Fibroblast of lung (primary cell): ENCODE results near the gene MAP4K4. TPM values are rescaled to one million over a fixed set of nuclear protein-coding genes. Genes with fewer than 3 reads are reported as not detected.
A peak's percentile ranks its signal among the peaks of the same experiment; 100 is the strongest.
"Not testable (repeated sequence)": the region's sequence is repeated elsewhere in the genome, so short reads cannot be mapped to it uniquely, and the experiment has no call there.

Experiments
- DNase-seq, 2 donors: peaks; one replicate each; pipeline versions ENCODE4 v3.0.0 to v3.0.0-alpha.2; 2010; ENCODE audit warnings: low read depth in 2 of 2
- H2AFZ ChIP-seq: 2 replicates; pipeline ENCODE4 v1.5.1; 2012; ENCODE audit warnings: low read length, control low read depth, inconsistent platforms
- H3K27ac ChIP-seq: 2 replicates; pipeline ENCODE4 v1.5.1; 2011; ENCODE audit warnings: low read length, control low read depth; ENCODE audit not compliant: insufficient read depth
- H3K27me3 ChIP-seq: 2 replicates; pipeline ENCODE4 v1.5.1; 2011; ENCODE audit warnings: mild to moderate bottlenecking, low read length; ENCODE audit not compliant: control insufficient read depth, insufficient read depth
- H3K36me3 ChIP-seq: 2 replicates; pipeline ENCODE4 v1.5.1; 2011; ENCODE audit warnings: low read length; ENCODE audit not compliant: control insufficient read depth, insufficient read depth
- H3K4me1 ChIP-seq: 2 replicates; pipeline ENCODE4 v1.5.1; 2011; ENCODE audit warnings: low read length; ENCODE audit not compliant: control insufficient read depth, insufficient read depth; ENCODE audit errors: extremely low read depth
- H3K4me2 ChIP-seq: 2 replicates; pipeline ENCODE4 v1.5.1; 2011; ENCODE audit warnings: low read length, control low read depth; ENCODE audit not compliant: insufficient read depth; ENCODE audit errors: extremely low read depth
- H3K4me3 ChIP-seq, 4 experiments: fragments of 200-600 bp in 1 of 4; sonication (generic) in 1 of 4; replicated peaks in 1 of 4; 2 replicates each; pipeline ENCODE4 v1.5.1; 2011 to 2016; ENCODE audit warnings: low read length in 4 of 4, low read depth in 3 of 4, mild to moderate bottlenecking in 3 of 4, control low read depth in 2 of 4, inconsistent platforms in 1 of 4, mixed read lengths in 1 of 4; ENCODE audit not compliant: insufficient read depth in 1 of 4; ENCODE audit errors: control extremely low read depth in 1 of 4
- H3K79me2 ChIP-seq: 2 replicates; pipeline ENCODE4 v1.5.1; 2012; ENCODE audit warnings: mild to moderate bottlenecking, low read length, inconsistent platforms; ENCODE audit not compliant: control insufficient read depth, insufficient read depth
- H3K9ac ChIP-seq: 2 replicates; pipeline ENCODE4 v1.5.1; 2011; ENCODE audit warnings: mild to moderate bottlenecking, low read length, control low read depth; ENCODE audit not compliant: insufficient read depth
- H3K9me3 ChIP-seq: 2 replicates; pipeline ENCODE4 v1.5.1; 2012; ENCODE audit warnings: low read depth, low read length; ENCODE audit not compliant: control insufficient read depth, insufficient read depth
- H4K20me1 ChIP-seq: 2 replicates; pipeline ENCODE4 v1.5.1; 2011; ENCODE audit warnings: low read length; ENCODE audit not compliant: control insufficient read depth, insufficient read depth; ENCODE audit errors: extremely low read depth
- EZH2 ChIP-seq: IDR thresholded peaks from 2 replicates; pipeline ENCODE4 v1.5.1; 2012; ENCODE audit warnings: low read length, control low read depth, mild to moderate bottlenecking; ENCODE audit errors: missing control alignments
- polyA plus RNA-seq, 2 donors: library from polyadenylated mRNA; depleted of rRNA in 1 of 2; stranded (reverse) in 1 of 2; unstranded in 1 of 2; fragments of >200 nt; gene quantifications; 2 replicates each; pipeline ENCODE4 v1.2.1, GENCODE V29; 2011 to 2012; ENCODE audit warnings: missing spikeins in 1 of 2
- total RNA-seq: library from RNA; depleted of rRNA; stranded (reverse); fragments of >200 nt; gene quantifications from 2 replicates; pipeline ENCODE4 v1.2.1, GENCODE V29; 2014
- TF ChIP-seq, protein P1 (sequence below), 2 donors: IDR thresholded peaks in 1 of 2; conservative IDR thresholded peaks in 1 of 2; 1 replicate in 1 of 2; 2 replicates in 1 of 2; pipeline ENCODE4 v1.5.1; 2011 to 2012; ENCODE audit warnings: low read length in 2 of 2, control low read depth in 1 of 2, inconsistent platforms in 1 of 2, low read depth in 1 of 2, mild to moderate bottlenecking in 1 of 2

MAP4K4 gene
- total and polyA plus RNA-seq, 2 donors (not counting 1 experiment from before 2014, with no cell fraction given) = 113 to 164 TPM

DNA sequence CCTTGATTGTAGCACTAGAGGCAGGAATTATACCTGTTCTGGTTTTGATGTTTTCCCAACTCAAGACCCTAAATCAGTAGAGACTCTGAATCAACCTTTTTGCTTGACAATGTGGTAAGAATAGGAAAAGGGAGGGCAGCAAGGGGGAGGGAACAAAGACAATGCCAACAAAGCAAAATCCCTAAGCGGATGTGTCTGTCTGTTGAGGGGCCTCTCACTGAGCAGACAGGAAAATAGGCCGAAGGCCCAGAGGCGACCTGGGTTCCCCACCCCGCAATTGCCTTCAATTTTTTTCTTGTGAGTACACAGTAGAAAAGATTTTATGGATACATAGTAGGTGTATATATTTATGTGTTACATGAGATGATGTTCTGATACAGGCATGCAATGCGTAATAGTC is 75.6 kb downstream of the MAP4K4 start:
- no peak for TF ChIP-seq EZH2
- TF ChIP-seq, protein P1, sequence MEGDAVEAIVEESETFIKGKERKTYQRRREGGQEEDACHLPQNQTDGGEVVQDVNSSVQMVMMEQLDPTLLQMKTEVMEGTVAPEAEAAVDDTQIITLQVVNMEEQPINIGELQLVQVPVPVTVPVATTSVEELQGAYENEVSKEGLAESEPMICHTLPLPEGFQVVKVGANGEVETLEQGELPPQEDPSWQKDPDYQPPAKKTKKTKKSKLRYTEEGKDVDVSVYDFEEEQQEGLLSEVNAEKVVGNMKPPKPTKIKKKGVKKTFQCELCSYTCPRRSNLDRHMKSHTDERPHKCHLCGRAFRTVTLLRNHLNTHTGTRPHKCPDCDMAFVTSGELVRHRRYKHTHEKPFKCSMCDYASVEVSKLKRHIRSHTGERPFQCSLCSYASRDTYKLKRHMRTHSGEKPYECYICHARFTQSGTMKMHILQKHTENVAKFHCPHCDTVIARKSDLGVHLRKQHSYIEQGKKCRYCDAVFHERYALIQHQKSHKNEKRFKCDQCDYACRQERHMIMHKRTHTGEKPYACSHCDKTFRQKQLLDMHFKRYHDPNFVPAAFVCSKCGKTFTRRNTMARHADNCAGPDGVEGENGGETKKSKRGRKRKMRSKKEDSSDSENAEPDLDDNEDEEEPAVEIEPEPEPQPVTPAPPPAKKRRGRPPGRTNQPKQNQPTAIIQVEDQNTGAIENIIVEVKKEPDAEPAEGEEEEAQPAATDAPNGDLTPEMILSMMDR (conservative IDR thresholded peaks at IDR 0.05 in 1 of 2, IDR thresholded peaks at IDR 0.05 in 1 of 2; ENCODE audit: low read depth in 1 of 2, low read length in 2 of 2) = no peak
- peaks cover 4% of the 10 kb centered on the region for H3K4me1 ChIP-seq
- no peaks in the 10 kb centered on the region for H3K9me3 ChIP-seq
- peaks cover 2% of the 10 kb centered on the region for H4K20me1 ChIP-seq
- no peak overlapping the region for H3K4me2 ChIP-seq
- no peak overlapping the region for H3K9ac ChIP-seq
- H3K79me2 ChIP-seq = peaks cover 98% of the 10 kb centered on the region
- no peak for DNase-seq
- H3K27ac ChIP-seq = no peak overlapping the region
- no peaks in the 10 kb centered on the region for H3K27me3 ChIP-seq
- H3K36me3 ChIP-seq = no peaks in the 10 kb centered on the region
- H3K4me3 ChIP-seq = no peak overlapping the region
- H2AFZ ChIP-seq = no peak overlapping the region

DNA sequence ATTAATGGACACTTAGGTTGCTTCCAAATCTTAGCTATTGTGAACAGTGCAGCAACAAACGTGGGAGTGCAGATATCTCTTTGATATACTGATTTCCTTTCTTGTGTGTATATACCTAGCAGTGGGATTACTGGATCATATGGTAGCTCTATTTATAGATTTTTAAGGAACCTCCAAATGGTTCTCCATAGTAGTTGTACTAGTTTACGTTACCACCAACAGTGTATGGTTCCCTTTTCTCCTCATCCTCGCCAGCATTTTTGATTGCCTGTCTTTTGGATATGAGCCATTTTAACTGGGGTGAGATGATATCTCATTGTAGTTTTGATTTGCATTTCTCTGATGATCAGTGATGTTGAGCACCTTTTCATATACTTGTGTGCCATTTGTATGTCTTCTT is 76.5 kb downstream of the MAP4K4 start:
- not testable (repeated sequence) for H3K36me3 ChIP-seq, H4K20me1 ChIP-seq, H3K4me1 ChIP-seq, H3K4me3 ChIP-seq, H2AFZ ChIP-seq, DNase-seq, H3K9me3 ChIP-seq, H3K4me2 ChIP-seq, H3K27ac ChIP-seq, H3K9ac ChIP-seq, H3K27me3 ChIP-seq
- H3K79me2 ChIP-seq = peaks cover 98% of the 10 kb centered on the region

DNA sequence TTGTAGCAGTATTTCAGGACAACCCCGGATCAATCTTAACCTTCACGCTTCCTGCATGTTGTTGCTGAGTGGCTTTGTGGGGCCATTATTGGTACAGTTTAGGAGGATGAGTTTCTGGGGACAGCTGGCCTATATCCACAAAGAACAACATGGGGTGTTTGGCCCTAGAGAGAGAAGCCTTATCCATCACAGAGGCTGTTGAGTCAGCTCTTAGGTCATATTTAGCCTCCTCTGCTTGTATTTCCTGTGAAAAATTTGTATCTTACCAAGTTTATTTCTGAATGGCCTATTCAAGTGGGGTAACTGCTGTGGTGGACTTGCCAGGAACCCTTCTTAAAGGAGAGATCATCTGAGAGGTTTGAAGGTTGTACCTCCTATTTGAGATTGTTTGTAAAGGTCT is 77.6 kb downstream of the MAP4K4 start:
- Histone ChIP-seq H3K79me2 (peaks cover 99% of the 10 kb centered on the region), H4K20me1 (peaks cover 2% of the 10 kb centered on the region), H3K9ac (no peak overlapping the region), H3K9me3 (no peaks in the 10 kb centered on the region), H3K27me3 (no peaks in the 10 kb centered on the region), H3K4me2 (no peak overlapping the region), H2AFZ (no peak overlapping the region), H3K36me3 (no peaks in the 10 kb centered on the region), H3K4me1 (peaks cover 2% of the 10 kb centered on the region), H3K27ac (no peak overlapping the region), H3K4me3 (no peak overlapping the region)
- TF ChIP-seq EZH2 = no peak
- TF ChIP-seq, protein P1 (conservative IDR thresholded peaks at IDR 0.05 in 1 of 2, IDR thresholded peaks at IDR 0.05 in 1 of 2; ENCODE audit: low read depth in 1 of 2, low read length in 2 of 2) = no peak
- DNase-seq = peak; percentile 42 to 55
